HG02678 (cell line): ENCODE data around the gene NAMPT.

Experiments used
- ATAC-seq: cut with Tn5 transposase; IDR thresholded peaks from one replicate; pipeline ENCODE4 v1.9.1; 2021; ENCODE audit warnings: mild to moderate bottlenecking, moderate library complexity; ENCODE audit not compliant: unreplicated experiment

The NAMPT gene

GRCh38 chr7:106277976-106278375 is 6.8 kb downstream of the NAMPT start:
- no peak for ATAC-seq

GRCh38 chr7:106276513-106276912 is 8.3 kb downstream of the NAMPT start:
- no peak for ATAC-seq

DNA sequence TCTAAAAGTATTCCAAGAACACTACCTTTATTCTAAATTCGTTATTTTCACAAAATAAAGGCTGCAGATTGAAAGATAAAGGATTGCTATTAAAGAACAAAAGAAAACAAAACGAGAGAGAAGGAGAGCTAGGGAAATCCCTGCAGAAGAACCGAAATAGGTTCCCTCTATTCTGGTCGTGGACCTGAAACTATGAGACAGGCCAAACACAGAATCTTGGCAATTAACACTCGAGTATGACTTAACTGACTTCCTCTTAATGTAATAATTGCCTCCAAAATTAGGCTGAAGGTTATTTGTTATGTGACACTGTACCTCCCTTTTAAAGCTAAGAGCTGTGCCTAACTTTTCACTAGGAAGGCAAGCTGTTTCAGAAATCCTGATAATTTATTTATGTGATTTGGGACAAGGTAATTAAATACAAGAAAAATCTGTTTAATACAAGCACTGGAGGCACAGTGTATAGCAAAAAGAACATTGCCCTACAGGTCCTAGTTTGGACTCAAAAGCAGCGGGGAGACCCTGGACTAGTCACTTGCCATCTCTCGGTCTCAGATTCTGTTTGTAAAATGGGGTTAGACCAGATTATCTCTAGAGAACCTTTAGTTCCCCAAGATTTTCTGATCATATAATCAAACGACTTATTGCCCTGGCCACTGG is 11.6 kb downstream of the NAMPT start:
- ATAC-seq: no peak

DNA sequence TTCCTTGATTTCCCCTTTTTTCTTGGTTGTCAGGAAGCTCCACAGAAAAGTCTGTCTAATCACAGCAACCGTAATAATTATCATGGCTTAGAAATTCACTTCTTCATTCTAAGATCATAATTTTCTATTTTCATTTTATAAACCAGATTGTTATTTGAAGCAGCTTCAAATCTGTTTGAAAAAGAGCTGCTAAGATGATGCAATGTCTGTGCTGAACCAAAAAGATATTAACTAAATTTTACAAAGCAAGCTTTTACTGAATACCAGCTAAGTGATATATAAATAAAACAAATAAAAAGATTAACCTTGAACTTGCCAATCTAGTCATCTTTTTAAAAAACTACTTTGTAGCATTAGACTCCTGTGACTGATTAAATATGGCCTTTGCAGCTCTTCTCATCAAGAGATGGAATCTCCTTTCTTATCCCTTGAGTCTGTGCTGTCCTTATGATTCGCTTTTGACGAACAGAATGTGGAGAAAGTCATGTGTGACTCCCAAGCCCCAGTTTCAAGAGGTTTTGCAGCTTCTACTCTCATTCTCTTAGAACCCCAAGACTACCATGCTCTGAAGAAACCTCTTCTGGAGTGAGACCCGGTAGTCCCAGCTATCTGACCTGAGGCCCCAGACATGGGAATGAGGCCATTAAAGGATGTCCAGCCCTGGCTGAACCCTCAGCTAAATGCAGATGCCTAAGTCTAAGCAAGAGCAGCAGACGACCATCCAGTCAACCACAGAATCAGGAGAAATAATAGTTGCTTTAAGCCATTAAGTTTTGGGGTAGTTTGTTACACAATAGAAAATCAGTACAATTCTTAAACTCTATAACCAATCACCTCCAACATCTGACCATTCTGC is 14.4 kb downstream of the NAMPT start:
- no peak for ATAC-seq

GRCh38 chr7:106269254-106269961 is 15.4 kb downstream of the NAMPT start:
- no peak for ATAC-seq

DNA sequence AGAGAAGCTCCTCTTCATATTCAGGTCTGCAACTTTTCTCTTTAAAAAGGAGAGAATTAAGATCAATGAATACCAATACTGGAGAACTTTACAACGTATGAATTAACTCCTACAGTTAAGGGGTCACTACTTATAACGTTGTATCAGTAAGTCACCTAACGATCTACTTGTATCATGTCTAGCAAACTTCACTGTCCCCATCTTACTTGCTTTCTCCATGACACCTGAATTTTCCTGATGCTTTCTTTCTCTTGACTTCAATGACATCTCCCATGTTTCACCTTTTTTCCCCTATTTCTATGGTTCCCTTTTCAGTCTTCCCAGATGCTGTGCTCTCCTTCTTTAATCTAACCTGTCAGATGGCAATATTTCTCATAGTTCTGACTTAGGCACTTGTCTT is 19.6 kb downstream of the NAMPT start:
- ATAC-seq: no peak

- no peak for ATAC-seq
Measured at GRCh38 chr7:106262221-106262881, 22.4 kb downstream of the NAMPT start.

GRCh38 chr7:106260136-106260561 is 24.6 kb downstream of the NAMPT start:
- ATAC-seq: peak; percentile 80

- ATAC-seq: no peak
Measured at GRCh38 chr7:106258789-106259188, 26.0 kb downstream of the NAMPT start.

GRCh38 chr7:106257752-106258151 is 27.0 kb downstream of the NAMPT start:
- no peak for ATAC-seq

- ATAC-seq: no peak
Measured at GRCh38 chr7:106256144-106256543, 28.6 kb downstream of the NAMPT start.

GRCh38 chr7:106255246-106255645 is 29.5 kb downstream of the NAMPT start:
- ATAC-seq: peak; percentile 38

DNA sequence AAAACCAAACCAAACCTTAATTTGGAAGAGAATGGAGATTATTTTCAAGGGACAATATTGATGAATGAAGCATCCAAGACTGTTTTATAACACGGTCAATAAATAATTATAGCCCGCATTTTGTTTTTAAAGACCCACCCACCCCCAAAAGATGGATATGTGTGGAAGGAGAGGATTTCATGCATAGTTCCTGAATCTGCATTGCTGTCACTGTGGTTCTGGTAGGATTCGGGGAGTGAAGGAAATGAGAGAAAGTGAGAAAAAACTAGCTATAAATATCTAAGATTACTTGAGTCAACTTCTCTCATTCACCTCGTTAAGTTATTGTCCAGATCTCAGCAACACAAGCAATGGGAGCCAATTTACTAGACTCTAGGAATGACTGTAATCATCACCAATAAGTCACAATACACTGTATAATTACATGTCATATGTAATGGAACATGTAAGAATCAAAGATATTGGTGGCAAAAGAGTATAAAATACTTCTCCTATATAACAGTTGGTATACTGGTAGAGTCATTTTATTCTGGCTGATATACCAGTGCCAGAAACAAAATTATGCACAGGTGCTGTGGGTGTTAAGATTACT is 30.2 kb downstream of the NAMPT start:
- ATAC-seq: no peak

GRCh38 chr7:106252568-106252967 is 32.2 kb downstream of the NAMPT start:
- no peak for ATAC-seq

- ATAC-seq: no peak
Measured at GRCh38 chr7:106249488-106249887, 35.3 kb downstream of the NAMPT start.

DNA sequence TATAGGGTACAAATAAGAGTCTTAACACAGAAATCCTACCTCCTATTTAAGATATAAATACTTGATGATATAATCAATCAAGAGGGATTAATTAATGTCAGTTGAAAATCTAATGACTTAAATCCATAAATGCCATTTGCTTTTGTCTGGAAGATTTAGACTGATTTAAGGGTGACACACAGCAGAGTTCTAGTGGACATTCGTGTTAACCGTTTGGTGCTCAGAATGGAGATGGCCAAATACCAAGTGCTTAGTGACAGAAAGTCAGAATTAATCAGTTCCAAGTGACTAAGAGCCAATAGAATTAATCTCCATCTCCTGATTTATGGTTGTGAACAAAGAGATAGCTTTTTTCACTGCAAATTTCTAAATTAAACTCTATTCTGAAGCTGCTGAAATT is 36.2 kb downstream of the NAMPT start:
- no peak for ATAC-seq

DNA sequence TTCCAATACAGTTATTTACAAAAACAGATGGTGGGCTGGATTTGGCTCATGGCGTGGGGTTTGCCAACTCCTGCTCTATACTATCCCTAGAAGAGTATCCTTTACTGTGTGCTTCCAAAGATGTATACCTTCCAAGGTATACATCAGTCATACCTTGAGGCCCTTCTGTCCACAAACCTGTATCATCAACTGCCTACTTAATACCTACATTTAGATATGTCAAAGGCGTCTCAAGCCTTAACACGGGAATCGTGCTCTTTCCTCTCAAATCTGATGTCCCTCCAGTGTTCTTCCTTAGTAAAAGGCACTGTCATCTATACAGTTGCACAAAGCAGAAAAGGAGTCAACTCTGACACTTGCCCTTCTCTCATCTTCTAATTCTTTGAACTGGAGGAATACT is 36.9 kb downstream of the NAMPT start:
- ATAC-seq: no peak

- ATAC-seq: no peak
Measured at GRCh38 chr7:106246902-106247711, 37.7 kb downstream of the NAMPT start.

- ATAC-seq: no peak
Measured at GRCh38 chr7:106243893-106244292, 40.9 kb downstream of the NAMPT start.

- no peak for ATAC-seq
Measured at GRCh38 chr7:106239406-106239805, 45.4 kb downstream of the NAMPT start.
